HepG2 (cell line): ENCODE measurements around the gene ATP6V0A1. TPM values are rescaled to one million over a fixed set of nuclear protein-coding genes. Genes with fewer than 3 reads are reported as not detected.

ENCODE experiments used
- ATAC-seq: fragments of 200-7000 bp; cut with Tn5 transposase; 3 replicates; pipeline ENCODE4 v1.9.1; 2020; ENCODE audit warnings: mild to moderate bottlenecking, moderate library complexity
- BruUV-seq: library from RNA; stranded (reverse); fragments of 400-500 nt; replicated peaks from 2 replicates; lab custom pipeline; 2021; lab: Mats Ljungman, UMichigan
- CTCF ChIA-PET: fragments of 300-600 bp; formaldehyde crosslinking; extraction: SDS; loops from one replicate; lab custom pipeline; 2021; ENCODE audit warnings: low total read pairs, inconsistent platforms, low intra/inter-chr PET ratio; lab: Yijun Ruan, JAX
- POLR2A ChIA-PET: fragments of 350-600 bp; sonication (Branson Sonifier 250); formaldehyde crosslinking; loops from one replicate; lab custom pipeline; 2020; ENCODE audit warnings: antibody characterized with exemption, inconsistent platforms; lab: Yijun Ruan, JAX
- DNase-seq: peaks from one replicate; pipeline ENCODE4 v3.0.0-alpha.2; 2015; ENCODE audit warnings: low spot score
- FAIRE-seq: peaks from 3 replicates; lab custom pipeline; 2011; peaks lifted over from hg19 to GRCh38; lab: Jason Lieb, UNC
- H2AFZ ChIP-seq: one replicate; pipeline ENCODE4 v1.6.1; 2011; ENCODE audit warnings: low read length, inconsistent platforms
- H3K27ac ChIP-seq: fragments of 300-600 bp; 3 replicates; pipeline ENCODE4 v1.8.0; 2011; ENCODE audit warnings: mixed run types, mild to moderate bottlenecking, mixed read lengths, low read length, inconsistent platforms; ENCODE audit not compliant: insufficient read depth; ENCODE audit errors: extremely low read length
- H3K27me3 ChIP-seq, 2 experiments: fragments of 200-600 bp in 1 of 2; 2 replicates in 1 of 2; 3 replicates in 1 of 2; pipeline versions ENCODE4 v1.6.0 to v1.8.0; 2011; ENCODE audit warnings: low read length in 2 of 2, mild to moderate bottlenecking in 2 of 2, moderate library complexity in 2 of 2, inconsistent platforms in 1 of 2; ENCODE audit not compliant: insufficient read depth in 2 of 2, control insufficient read depth in 1 of 2
- H3K36me3 ChIP-seq, 2 experiments: fragments of 200-600 bp in 1 of 2; replicated peaks in 1 of 2; 2 replicates in 1 of 2; 3 replicates in 1 of 2; pipeline versions ENCODE4 v1.5.1 to v1.8.0; 2011; ENCODE audit warnings: low read length in 2 of 2, inconsistent platforms in 1 of 2; ENCODE audit not compliant: insufficient read depth in 2 of 2, control insufficient read depth in 1 of 2
- H3K4me1 ChIP-seq: 2 replicates; pipeline ENCODE4 v1.5.1; 2012; ENCODE audit warnings: low read length, inconsistent platforms; ENCODE audit not compliant: insufficient read depth
- H3K4me2 ChIP-seq: 2 replicates; pipeline ENCODE4 v1.6.0; 2011; ENCODE audit warnings: low read depth, low read length, inconsistent platforms
- H3K4me3 ChIP-seq, 3 experiments: fragments of 200-600 bp in 1 of 3; sonication (generic), shearing (Covaris generic) in 1 of 3; replicated peaks in 1 of 3; 2 replicates each; pipeline ENCODE4 v1.5.1; 2011 to 2016; ENCODE audit warnings: low read length in 3 of 3, inconsistent platforms in 2 of 3, low read depth in 2 of 3, mild to moderate bottlenecking in 2 of 3, control low read depth in 1 of 3, mixed read lengths in 1 of 3; ENCODE audit not compliant: insufficient read depth in 1 of 3
- H3K79me2 ChIP-seq: one replicate; pipeline ENCODE4 v1.6.1; 2011; ENCODE audit warnings: low read length, inconsistent platforms; ENCODE audit not compliant: insufficient read depth
- H3K9ac ChIP-seq: 2 replicates; pipeline ENCODE4 v1.6.0; 2011; ENCODE audit warnings: mild to moderate bottlenecking, low read depth, low read length, inconsistent platforms; ENCODE audit not compliant: insufficient read depth
- H3K9me3 ChIP-seq: 2 replicates; pipeline ENCODE4 v1.5.1; 2012; ENCODE audit warnings: mild to moderate bottlenecking, low read length
- H4K20me1 ChIP-seq: 2 replicates; pipeline ENCODE4 v1.6.0; 2011; ENCODE audit warnings: inconsistent platforms, mild to moderate bottlenecking, low read length, moderate library complexity; ENCODE audit not compliant: insufficient read depth
- FOSL2 ChIP-seq: sonication (generic); formaldehyde crosslinking; IDR thresholded peaks from 2 replicates; pipeline ENCODE4 v1.4.0; 2020; ENCODE audit warnings: missing genetic modification reagents
- GMEB2 ChIP-seq: IDR thresholded peaks from 2 replicates; pipeline ENCODE4 v1.6.1; 2016; ENCODE audit warnings: missing biosample characterization, missing genetic modification reagents, low read depth
- PAXIP1 ChIP-seq: sonication (generic); formaldehyde crosslinking; conservative IDR thresholded peaks from 2 replicates; pipeline ENCODE4 v1.4.0; 2020; ENCODE audit warnings: mild to moderate bottlenecking, missing genetic modification reagents, moderate library complexity
- ZNF382 ChIP-seq: sonication (generic); formaldehyde crosslinking; IDR thresholded peaks from 2 replicates; pipeline ENCODE4 v1.5.0; 2020; ENCODE audit warnings: missing genetic modification reagents, mild to moderate bottlenecking, borderline replicate concordance
- ZNF441 ChIP-seq: sonication (generic); formaldehyde crosslinking; IDR thresholded peaks from 2 replicates; pipeline ENCODE4 v1.7.0; 2021; ENCODE audit warnings: missing genetic modification reagents, borderline replicate concordance
- WGBS: methylation state at CpG from one replicate; pipeline ENCODE4 v1.1.6; 2017; ENCODE audit warnings: low lambda C conversion rate; 5-methylcytosine and 5-hydroxymethylcytosine counted together
- in situ Hi-C: cut with HindIII; loops from 2 replicates; pipeline ENCODE4 v1.10.0; 2017; ENCODE audit warnings: low pct_unique_long_range_greater_than_20kb; ENCODE audit not compliant: extremely low pct_ligation_motif_present
- intact Hi-C: fragments of 100-400 bp; cut with micrococcal nuclease; formaldehyde crosslinking; loops from one replicate; pipeline ENCODE4 v1.10.0; 2022; ENCODE audit not compliant: unreplicated experiment
- polyA plus RNA-seq, 8 experiments: library from polyadenylated mRNA; depleted of rRNA in 3 of 8; stranded (reverse) in 7 of 8; unstranded in 1 of 8; fragments of >200 nt; fragmentation: Illumina TruSeq in 4 of 8; extraction: Trizol in 4 of 8; gene quantifications; 2 replicates each; pipeline versions ENCODE4 v1.2.1 to v1.2.3, GENCODE V29; 2011 to 2016; ENCODE audit warnings: low read depth in 4 of 8, missing spikeins in 1 of 8, mixed read lengths in 1 of 8; ENCODE audit not compliant: insufficient read depth in 1 of 8
- total RNA-seq, 5 experiments: library from RNA; depleted of rRNA; stranded (reverse); fragments of >200 nt; fragmentation: Illumina TruSeq; extraction: Trizol; gene quantifications; 2 replicates each; pipeline ENCODE4 v1.2.3, GENCODE V29; 2016; ENCODE audit warnings: low read depth in 1 of 5

Gene ATP6V0A1
- total and polyA plus RNA-seq, 2 of the 13 experiments (the other 11 are each of a cell fraction or from before 2014, with no cell fraction given) = 27.9 to 54.1 TPM

- Histone ChIP-seq H3K79me2 (no peaks in the 10 kb centered on the region), H3K4me3 (no peak overlapping the region), H4K20me1 (no peaks in the 10 kb centered on the region), H2AFZ (no peak overlapping the region), H3K9me3 (no peaks in the 10 kb centered on the region), H3K4me2 (no peak overlapping the region), H3K4me1 (peaks cover 9% of the 10 kb centered on the region)
- DNase-seq = no peak
- in situ Hi-C loops = no loop called here
- FAIRE-seq = no peak
- TF ChIP-seq ZNF441 (no peak), GMEB2 (no peak), ZNF382 (no peak), FOSL2 (CRISPR knock-in tag) (no peak), PAXIP1 (CRISPR knock-in tag) (no peak)
- TF ChIP-seq, all 625 proteins: peak for 0
- Histone ChIP-seq H3K27me3 (no peaks in the 10 kb centered on the region), H3K9ac (no peak overlapping the region), H3K36me3 (peaks cover 36 to 68% of the 10 kb centered on the region in 2 experiments), H3K27ac (no peak overlapping the region)
- WGBS = 99% methylated on average over 4 of the region's 4 CpGs
- CTCF ChIA-PET = no interaction called here
- no TSS peak for BruUV-seq
- POLR2A ChIA-PET = interaction anchor here (2.5 kb wide), 1 partner anchor 12 kb away, joined by 7 read pairs; no protein-coding TSS in a partner anchor
- ATAC-seq = no peak
- intact Hi-C loops = no loop called here
Measured at GRCh38 chr17:42507671-42508070, 49.0 kb downstream of the ATP6V0A1 start.
